Measurements from ENCODE around the gene ASXL1. TPM values are rescaled to one million over a fixed set of nuclear protein-coding genes. Genes with fewer than 3 reads are reported as not detected.
A peak's percentile ranks its signal among the peaks of the same experiment; 100 is the strongest.

ASXL1 gene
- total RNA-seq, 6 donors from 2014 or later = 60.6 to 389 (median 88.5) TPM

DNA sequence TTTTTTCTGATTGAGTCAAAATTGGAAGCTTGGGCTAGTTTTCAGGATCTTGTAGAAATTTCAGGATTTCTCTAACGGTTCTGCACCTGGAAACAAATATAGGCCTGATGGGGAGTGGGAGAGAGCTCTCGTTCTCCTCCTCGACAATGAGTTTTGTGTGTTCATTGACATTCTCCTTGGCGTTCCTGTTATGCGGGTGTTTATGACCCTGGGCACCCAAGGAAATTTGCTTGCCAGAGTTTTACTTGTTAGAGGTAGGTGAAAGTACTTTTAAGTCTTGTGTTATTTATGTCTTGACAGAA is 2.2 kb downstream of the ASXL1 start:
- peak overlapping the region in 3 of 4 donors; percentile 49 to 98 (median 97) for H3K27ac ChIP-seq
- WGBS, 2 donors = 23 to 36% methylated on average over 5 of the region's 5 CpGs
- peaks cover 26 to 74% (median 59%) of the 10 kb centered on the region in 4 donors for H3K4me1 ChIP-seq

DNA sequence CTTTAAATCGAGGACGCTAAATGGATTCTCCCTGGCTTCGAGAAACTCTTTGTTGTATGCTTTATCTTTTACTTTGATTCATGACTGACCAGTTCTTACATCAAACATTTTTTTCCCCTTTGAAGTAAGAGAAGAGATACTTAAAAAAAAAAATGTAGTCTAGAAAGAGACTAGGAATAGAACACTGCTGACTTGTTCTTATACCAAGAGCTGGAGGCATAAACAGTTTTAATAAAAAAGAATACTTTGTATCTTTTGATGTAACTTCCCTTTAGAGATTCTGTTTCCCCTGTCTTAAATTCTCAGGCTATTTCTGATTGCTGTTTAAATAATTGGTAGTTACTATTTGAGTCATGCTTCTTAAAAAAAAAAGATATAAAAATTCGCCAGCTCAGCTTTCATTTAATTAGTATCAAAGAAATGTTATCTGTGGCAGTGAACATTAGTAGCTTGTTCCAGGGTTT is 4.8 kb downstream of the ASXL1 start:
- Histone ChIP-seq H3K9me3 (no peaks in the 10 kb centered on the region), H3K4me3 (no peak overlapping the region), H3K27me3 (no peaks in the 10 kb centered on the region), H3K36me3 (peaks cover 0 to 4% (median 0%) of the 10 kb centered on the region in 4 donors), H3K4me1 (peaks cover 34 to 79% (median 57%) of the 10 kb centered on the region in 4 donors), H3K27ac (peak overlapping the region in 2 of 4 donors; percentile 2 to 27)
- TF ChIP-seq POLR2AphosphoS5 (IDR thresholded peaks at IDR 0.05) = no peak
- TF ChIP-seq, protein P1, sequence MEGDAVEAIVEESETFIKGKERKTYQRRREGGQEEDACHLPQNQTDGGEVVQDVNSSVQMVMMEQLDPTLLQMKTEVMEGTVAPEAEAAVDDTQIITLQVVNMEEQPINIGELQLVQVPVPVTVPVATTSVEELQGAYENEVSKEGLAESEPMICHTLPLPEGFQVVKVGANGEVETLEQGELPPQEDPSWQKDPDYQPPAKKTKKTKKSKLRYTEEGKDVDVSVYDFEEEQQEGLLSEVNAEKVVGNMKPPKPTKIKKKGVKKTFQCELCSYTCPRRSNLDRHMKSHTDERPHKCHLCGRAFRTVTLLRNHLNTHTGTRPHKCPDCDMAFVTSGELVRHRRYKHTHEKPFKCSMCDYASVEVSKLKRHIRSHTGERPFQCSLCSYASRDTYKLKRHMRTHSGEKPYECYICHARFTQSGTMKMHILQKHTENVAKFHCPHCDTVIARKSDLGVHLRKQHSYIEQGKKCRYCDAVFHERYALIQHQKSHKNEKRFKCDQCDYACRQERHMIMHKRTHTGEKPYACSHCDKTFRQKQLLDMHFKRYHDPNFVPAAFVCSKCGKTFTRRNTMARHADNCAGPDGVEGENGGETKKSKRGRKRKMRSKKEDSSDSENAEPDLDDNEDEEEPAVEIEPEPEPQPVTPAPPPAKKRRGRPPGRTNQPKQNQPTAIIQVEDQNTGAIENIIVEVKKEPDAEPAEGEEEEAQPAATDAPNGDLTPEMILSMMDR (IDR thresholded peaks at IDR 0.05) = no peak
- TF ChIP-seq EP300 (IDR thresholded peaks at IDR 0.05) = no peak
- TF ChIP-seq POLR2A (IDR thresholded peaks at IDR 0.05) = no peak
- ATAC-seq (ENCODE audit: low FRiP score in 2 of 2) (no peak), DNase-seq (no peak)
- WGBS, 2 donors = 32 to 35% methylated on average over 4 of the region's 4 CpGs

More for the DNA sequence above, 2.2 kb downstream of the ASXL1 start:
- no peaks in the 10 kb centered on the region for H3K9me3 ChIP-seq
- peak overlapping the region in 3 of 4 donors; percentile 87 to 97 (median 94) for H3K4me3 ChIP-seq
- no peaks in the 10 kb centered on the region for H3K27me3 ChIP-seq
- H3K36me3 ChIP-seq = no peaks in the 10 kb centered on the region
- no peak for ATAC-seq (ENCODE audit: low FRiP score in 2 of 2)
- DNase-seq = no peak
- TF ChIP-seq, protein P1 (IDR thresholded peaks at IDR 0.05) = no peak
- TF ChIP-seq EP300 (IDR thresholded peaks at IDR 0.05) (no peak), POLR2AphosphoS5 (IDR thresholded peaks at IDR 0.05) (no peak), POLR2A (IDR thresholded peaks at IDR 0.05) (no peak)

DNA sequence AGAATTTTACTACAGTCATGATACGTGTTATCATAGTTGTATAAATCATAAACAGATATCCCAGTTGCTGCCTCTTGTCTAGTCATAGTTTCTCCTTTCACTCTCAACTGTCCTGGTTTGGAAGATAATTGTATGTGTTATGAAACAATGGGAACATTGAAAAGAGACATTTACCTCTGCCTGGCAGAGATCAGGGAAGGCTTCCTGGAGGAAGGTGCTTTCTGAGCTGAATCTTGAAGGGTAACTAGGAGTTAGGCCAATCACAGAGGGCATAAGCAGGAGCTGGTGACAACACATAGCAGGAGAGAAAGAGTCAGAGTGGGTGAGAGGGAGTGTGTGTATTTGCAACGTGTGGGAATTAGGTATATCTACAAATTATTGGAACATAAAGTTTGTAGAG is 5.4 kb downstream of the ASXL1 start:
- ATAC-seq (ENCODE audit: low FRiP score in 2 of 2) (no peak), DNase-seq (no peak)
- Histone ChIP-seq H3K36me3 (peaks cover 0 to 4% (median 0%) of the 10 kb centered on the region in 4 donors), H3K9me3 (no peaks in the 10 kb centered on the region), H3K27me3 (no peaks in the 10 kb centered on the region), H3K27ac (peak overlapping the region in 1 of 4 donors; percentile 27), H3K4me3 (no peak overlapping the region), H3K4me1 (peaks cover 37 to 83% (median 59%) of the 10 kb centered on the region in 4 donors)
- WGBS, 2 donors = 71 to 75% methylated on average over 2 of the region's 2 CpGs
- TF ChIP-seq POLR2A (IDR thresholded peaks at IDR 0.05) = no peak
- no peak for TF ChIP-seq EP300 (IDR thresholded peaks at IDR 0.05)
- TF ChIP-seq, protein P1 (IDR thresholded peaks at IDR 0.05) = no peak
- TF ChIP-seq POLR2AphosphoS5 (IDR thresholded peaks at IDR 0.05) = no peak

DNA sequence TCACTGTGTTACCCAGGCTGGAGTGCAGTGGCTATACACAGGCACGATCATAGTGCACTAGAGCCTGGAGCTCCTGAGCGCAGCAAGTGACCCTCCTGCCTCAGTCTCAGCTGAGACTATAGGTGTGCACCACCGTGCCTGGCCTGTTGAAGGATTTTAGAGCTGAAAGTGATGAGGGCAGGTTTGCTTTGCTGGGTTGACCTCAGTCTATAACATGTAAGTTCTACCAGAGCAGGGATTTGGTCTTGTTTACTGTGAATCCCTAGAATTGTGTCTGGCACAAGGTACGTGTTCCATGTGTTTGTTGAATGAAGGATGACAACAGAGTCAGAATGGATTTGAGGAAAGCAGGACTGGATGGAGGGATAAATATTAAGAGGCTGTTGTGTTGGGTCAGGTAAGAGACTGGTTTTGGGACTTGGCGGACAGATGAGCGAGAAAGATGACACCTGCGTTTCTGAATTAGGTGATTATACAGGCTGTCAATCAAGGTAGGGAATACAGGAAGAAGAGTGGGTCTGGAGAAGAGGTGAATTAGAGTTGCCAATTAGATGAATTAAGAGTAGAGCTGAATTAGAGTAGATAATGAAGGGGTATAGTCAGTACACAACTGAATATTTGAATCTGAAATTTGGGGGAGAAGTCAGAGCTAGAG is 6.5 kb downstream of the ASXL1 start:
- peaks cover 0 to 14% (median 4%) of the 10 kb centered on the region in 4 donors for H3K36me3 ChIP-seq
- no peaks in the 10 kb centered on the region for H3K27me3 ChIP-seq
- DNase-seq (no peak), ATAC-seq (ENCODE audit: low FRiP score in 2 of 2) (no peak)
- 84% methylated on average over 5 to 7 of the region's 7 CpGs for WGBS, 2 donors
- H3K4me1 ChIP-seq = peaks cover 37 to 87% (median 58%) of the 10 kb centered on the region in 4 donors
- TF ChIP-seq POLR2A (IDR thresholded peaks at IDR 0.05) = no peak
- no peak for TF ChIP-seq POLR2AphosphoS5 (IDR thresholded peaks at IDR 0.05)
- TF ChIP-seq, protein P1 (IDR thresholded peaks at IDR 0.05) = no peak
- no peak for TF ChIP-seq EP300 (IDR thresholded peaks at IDR 0.05)
- no peak overlapping the region for H3K4me3 ChIP-seq
- peak overlapping the region in 1 of 4 donors; percentile 7 for H3K27ac ChIP-seq
- no peaks in the 10 kb centered on the region for H3K9me3 ChIP-seq

DNA sequence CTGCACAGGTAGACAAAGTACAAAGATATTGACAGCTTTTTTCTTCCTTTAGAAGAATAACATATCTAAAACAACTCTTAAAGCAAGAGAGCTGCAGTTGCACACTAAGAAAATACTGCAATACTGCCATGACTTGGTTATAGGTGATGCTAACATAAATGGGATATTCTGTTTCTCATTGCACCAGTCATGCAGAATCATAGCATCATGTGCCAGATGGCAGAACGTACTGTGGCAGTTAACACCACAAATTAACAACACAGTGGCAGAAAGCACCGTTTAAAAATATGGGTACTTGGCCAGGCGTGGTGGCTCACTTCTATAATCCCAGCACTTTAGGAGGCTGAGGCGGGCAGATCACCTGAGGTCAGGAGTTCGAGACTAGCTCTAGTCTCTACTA is 7.4 kb downstream of the ASXL1 start:
- no peak for ATAC-seq (ENCODE audit: low FRiP score in 2 of 2)
- Histone ChIP-seq H3K36me3 (peaks cover 0 to 17% (median 8%) of the 10 kb centered on the region in 4 donors), H3K27me3 (no peaks in the 10 kb centered on the region), H3K9me3 (no peaks in the 10 kb centered on the region), H3K4me3 (no peak overlapping the region), H3K4me1 (peaks cover 31 to 78% (median 50%) of the 10 kb centered on the region in 4 donors), H3K27ac (no peak overlapping the region)
- TF ChIP-seq, protein P1 (IDR thresholded peaks at IDR 0.05) = no peak
- TF ChIP-seq POLR2AphosphoS5 (IDR thresholded peaks at IDR 0.05) (no peak), EP300 (IDR thresholded peaks at IDR 0.05) (no peak), POLR2A (IDR thresholded peaks at IDR 0.05) (no peak)
- 66 to 70% methylated on average over 5 of the region's 5 CpGs for WGBS, 2 donors
- DNase-seq = no peak
